HEK293T (cell line): ENCODE data around the gene CMTM6.

ENCODE experiments used
- BHLHE40 ChIP-seq: fragments of 450-650 bp; IDR thresholded peaks from 2 replicates; pipeline ENCODE4 v1.6.1; 2016; ENCODE audit warnings: mild to moderate bottlenecking, moderate library complexity, borderline replicate concordance
- CTBP1 ChIP-seq: fragments of 450-650 bp; IDR thresholded peaks from 2 replicates; pipeline ENCODE4 v1.6.1; 2016; ENCODE audit warnings: borderline replicate concordance
- ELF4 ChIP-seq: fragments of 450-650 bp; IDR thresholded peaks from 2 replicates; pipeline ENCODE4 v1.6.1; 2017; ENCODE audit warnings: antibody characterized with exemption
- FOXA1 ChIP-seq: fragments of 450-650 bp; IDR thresholded peaks from 2 replicates; pipeline ENCODE4 v1.6.1; 2016; ENCODE audit warnings: mild to moderate bottlenecking
- FOXK2 ChIP-seq: fragments of 450-650 bp; IDR thresholded peaks from 2 replicates; pipeline ENCODE4 v1.6.1; 2016; ENCODE audit warnings: mild to moderate bottlenecking
- FOXM1 ChIP-seq: fragments of 450-650 bp; IDR thresholded peaks from 2 replicates; pipeline ENCODE4 v1.6.1; 2017; ENCODE audit warnings: mild to moderate bottlenecking, borderline replicate concordance
- LEF1 ChIP-seq: fragments of 450-650 bp; IDR thresholded peaks from 2 replicates; pipeline ENCODE4 v1.6.1; 2017; ENCODE audit warnings: mild to moderate bottlenecking, borderline replicate concordance
- NFRKB ChIP-seq: fragments of 450-650 bp; IDR thresholded peaks from 2 replicates; pipeline ENCODE4 v1.6.1; 2016; ENCODE audit warnings: mild to moderate bottlenecking, moderate library complexity
- PKNOX1 ChIP-seq: fragments of 450-650 bp; IDR thresholded peaks from 2 replicates; pipeline ENCODE4 v1.6.1; 2016
- SP1 ChIP-seq: fragments of 450-650 bp; IDR thresholded peaks from 2 replicates; pipeline ENCODE4 v1.6.1; 2017
- SUZ12 ChIP-seq: fragments of 450-650 bp; IDR thresholded peaks from 2 replicates; pipeline ENCODE4 v1.6.1; 2016; ENCODE audit warnings: mild to moderate bottlenecking
- TARDBP ChIP-seq: fragments of 450-650 bp; IDR thresholded peaks from 2 replicates; pipeline ENCODE4 v1.6.1; 2016
- ZNF384 ChIP-seq: fragments of 450-650 bp; IDR thresholded peaks from 2 replicates; pipeline ENCODE4 v1.6.1; 2016

- TF ChIP-seq BHLHE40 (no peak), LEF1 (no peak), FOXM1 (no peak), PKNOX1 (no peak), ZNF384 (no peak), SUZ12 (no peak), CTBP1 (no peak), SP1 (no peak), NFRKB (no peak), TARDBP (no peak), FOXK2 (no peak), ELF4 (no peak), FOXA1 (no peak)
These were observed 50.6 kb downstream of the CMTM6 start for GRCh38 chr3:32452009-32452408.
